ENCODE results near the gene TTLL5.

TTLL5 gene

GRCh38 chr14:75660630-75661498, at the start of gene TTLL5, which contains the start of gene ERG28:
Gene TTLL5 (plus strand): TSS chr14:75661246. CDS start chr14:75663150, 1,904 bp downstream.
Gene ERG28 (minus strand): TSS chr14:75660876. CDS start chr14:75657502, 3,374 bp downstream.
- no peaks in the 10 kb centered on the region for H3K4me1 ChIP-seq (ENCODE audit: control insufficient read depth, insufficient read depth, low read length)
- no peaks in the 10 kb centered on the region for H3K27me3 ChIP-seq (ENCODE audit: control insufficient read depth, insufficient read depth, low read length)
- peak within 1 kb of the TSS; percentile 78 for H3K9ac ChIP-seq (ENCODE audit: low read length)
- peak within 1 kb of the TSS; percentile 78 for H3K27ac ChIP-seq (ENCODE audit: low read depth, low read length)
- H3K36me3 ChIP-seq (ENCODE audit: control insufficient read depth, insufficient read depth, low read length): peaks cover 2% of the 10 kb centered on the region
- peak within 1 kb of the TSS; percentile 97 for H3K4me3 ChIP-seq (ENCODE audit: low read length)

GRCh38 chr14:75612157-75612556, 48.9 kb upstream of the TTLL5 start:
- H3K9ac ChIP-seq (ENCODE audit: low read length): no peak overlapping the region
- no peaks in the 10 kb centered on the region for H3K27me3 ChIP-seq (ENCODE audit: control insufficient read depth, insufficient read depth, low read length)
- no peaks in the 10 kb centered on the region for H3K36me3 ChIP-seq (ENCODE audit: control insufficient read depth, insufficient read depth, low read length)
- H3K27ac ChIP-seq (ENCODE audit: low read depth, low read length): no peak overlapping the region
- no peak overlapping the region for H3K4me3 ChIP-seq (ENCODE audit: low read length)
- peaks cover 4% of the 10 kb centered on the region for H3K4me1 ChIP-seq (ENCODE audit: control insufficient read depth, insufficient read depth, low read length)

- Histone ChIP-seq H3K27me3 (ENCODE audit: control insufficient read depth, insufficient read depth, low read length) (no peaks in the 10 kb centered on the region), H3K36me3 (ENCODE audit: control insufficient read depth, insufficient read depth, low read length) (no peaks in the 10 kb centered on the region), H3K27ac (ENCODE audit: low read depth, low read length) (no peak overlapping the region), H3K9ac (ENCODE audit: low read length) (no peak overlapping the region), H3K4me1 (ENCODE audit: control insufficient read depth, insufficient read depth, low read length) (peaks cover 4% of the 10 kb centered on the region), H3K4me3 (ENCODE audit: low read length) (no peak overlapping the region)
These were observed 46.9 kb upstream of the TTLL5 start for GRCh38 chr14:75614179-75614578.

GRCh38 chr14:75615200-75615599, 45.8 kb upstream of the TTLL5 start:
- H3K27ac ChIP-seq (ENCODE audit: low read depth, low read length): no peak overlapping the region
- peaks cover 4% of the 10 kb centered on the region for H3K4me1 ChIP-seq (ENCODE audit: control insufficient read depth, insufficient read depth, low read length)
- H3K9ac ChIP-seq (ENCODE audit: low read length): no peak overlapping the region
- H3K27me3 ChIP-seq (ENCODE audit: control insufficient read depth, insufficient read depth, low read length): no peaks in the 10 kb centered on the region
- H3K4me3 ChIP-seq (ENCODE audit: low read length): no peak overlapping the region
- H3K36me3 ChIP-seq (ENCODE audit: control insufficient read depth, insufficient read depth, low read length): no peaks in the 10 kb centered on the region

- no peaks in the 10 kb centered on the region for H3K4me1 ChIP-seq (ENCODE audit: control insufficient read depth, insufficient read depth, low read length)
- H3K4me3 ChIP-seq (ENCODE audit: low read length): no peak overlapping the region
- no peaks in the 10 kb centered on the region for H3K27me3 ChIP-seq (ENCODE audit: control insufficient read depth, insufficient read depth, low read length)
- no peak overlapping the region for H3K9ac ChIP-seq (ENCODE audit: low read length)
- H3K27ac ChIP-seq (ENCODE audit: low read depth, low read length): no peak overlapping the region
- no peaks in the 10 kb centered on the region for H3K36me3 ChIP-seq (ENCODE audit: control insufficient read depth, insufficient read depth, low read length)
These were observed 41.5 kb upstream of the TTLL5 start for GRCh38 chr14:75619548-75619947.

GRCh38 chr14:75625034-75625433, 36.0 kb upstream of the TTLL5 start:
- Histone ChIP-seq H3K27ac (ENCODE audit: low read depth, low read length) (no peak overlapping the region), H3K36me3 (ENCODE audit: control insufficient read depth, insufficient read depth, low read length) (no peaks in the 10 kb centered on the region)

GRCh38 chr14:75626396-75626795, 34.6 kb upstream of the TTLL5 start:
- H3K27ac ChIP-seq (ENCODE audit: low read depth, low read length): no peak overlapping the region
- H3K27me3 ChIP-seq (ENCODE audit: control insufficient read depth, insufficient read depth, low read length): no peaks in the 10 kb centered on the region
- H3K36me3 ChIP-seq (ENCODE audit: control insufficient read depth, insufficient read depth, low read length): no peaks in the 10 kb centered on the region
- H3K9ac ChIP-seq (ENCODE audit: low read length): no peak overlapping the region
- no peak overlapping the region for H3K4me3 ChIP-seq (ENCODE audit: low read length)
- no peaks in the 10 kb centered on the region for H3K4me1 ChIP-seq (ENCODE audit: control insufficient read depth, insufficient read depth, low read length)

More at GRCh38 chr14:75625034-75625433, 36.0 kb upstream of the TTLL5 start:
- H3K9ac ChIP-seq (ENCODE audit: low read length): no peak overlapping the region
- H3K4me1 ChIP-seq (ENCODE audit: control insufficient read depth, insufficient read depth, low read length): no peaks in the 10 kb centered on the region
- H3K4me3 ChIP-seq (ENCODE audit: low read length): no peak overlapping the region
- H3K27me3 ChIP-seq (ENCODE audit: control insufficient read depth, insufficient read depth, low read length): no peaks in the 10 kb centered on the region

- Histone ChIP-seq H3K27ac (ENCODE audit: low read depth, low read length) (no peak overlapping the region), H3K4me3 (ENCODE audit: low read length) (no peak overlapping the region), H3K27me3 (ENCODE audit: control insufficient read depth, insufficient read depth, low read length) (no peaks in the 10 kb centered on the region), H3K4me1 (ENCODE audit: control insufficient read depth, insufficient read depth, low read length) (no peaks in the 10 kb centered on the region), H3K36me3 (ENCODE audit: control insufficient read depth, insufficient read depth, low read length) (no peaks in the 10 kb centered on the region), H3K9ac (ENCODE audit: low read length) (no peak overlapping the region)
These were observed 34.2 kb upstream of the TTLL5 start for GRCh38 chr14:75626863-75627262.

GRCh38 chr14:75627406-75627805, 33.6 kb upstream of the TTLL5 start:
- Histone ChIP-seq H3K27ac (ENCODE audit: low read depth, low read length) (no peak overlapping the region), H3K27me3 (ENCODE audit: control insufficient read depth, insufficient read depth, low read length) (no peaks in the 10 kb centered on the region), H3K4me1 (ENCODE audit: control insufficient read depth, insufficient read depth, low read length) (no peaks in the 10 kb centered on the region), H3K9ac (ENCODE audit: low read length) (no peak overlapping the region), H3K4me3 (ENCODE audit: low read length) (no peak overlapping the region), H3K36me3 (ENCODE audit: control insufficient read depth, insufficient read depth, low read length) (no peaks in the 10 kb centered on the region)

GRCh38 chr14:75628816-75629215, 32.2 kb upstream of the TTLL5 start:
- Histone ChIP-seq H3K9ac (ENCODE audit: low read length) (no peak overlapping the region), H3K27ac (ENCODE audit: low read depth, low read length) (no peak overlapping the region), H3K4me3 (ENCODE audit: low read length) (no peak overlapping the region), H3K36me3 (ENCODE audit: control insufficient read depth, insufficient read depth, low read length) (no peaks in the 10 kb centered on the region), H3K27me3 (ENCODE audit: control insufficient read depth, insufficient read depth, low read length) (no peaks in the 10 kb centered on the region), H3K4me1 (ENCODE audit: control insufficient read depth, insufficient read depth, low read length) (no peaks in the 10 kb centered on the region)

- Histone ChIP-seq H3K36me3 (ENCODE audit: control insufficient read depth, insufficient read depth, low read length) (no peaks in the 10 kb centered on the region), H3K4me1 (ENCODE audit: control insufficient read depth, insufficient read depth, low read length) (no peaks in the 10 kb centered on the region), H3K27me3 (ENCODE audit: control insufficient read depth, insufficient read depth, low read length) (no peaks in the 10 kb centered on the region), H3K4me3 (ENCODE audit: low read length) (no peak overlapping the region), H3K9ac (ENCODE audit: low read length) (no peak overlapping the region), H3K27ac (ENCODE audit: low read depth, low read length) (no peak overlapping the region)
These were observed 30.2 kb upstream of the TTLL5 start for GRCh38 chr14:75630695-75631452.

- Histone ChIP-seq H3K27me3 (ENCODE audit: control insufficient read depth, insufficient read depth, low read length) (no peaks in the 10 kb centered on the region), H3K27ac (ENCODE audit: low read depth, low read length) (no peak overlapping the region), H3K36me3 (ENCODE audit: control insufficient read depth, insufficient read depth, low read length) (no peaks in the 10 kb centered on the region), H3K4me1 (ENCODE audit: control insufficient read depth, insufficient read depth, low read length) (no peaks in the 10 kb centered on the region), H3K4me3 (ENCODE audit: low read length) (no peak overlapping the region), H3K9ac (ENCODE audit: low read length) (no peak overlapping the region)
These were observed 29.6 kb upstream of the TTLL5 start for GRCh38 chr14:75631453-75631831.

Data from rectal smooth muscle tissue (tissue), 1 donor.